PC-9 (cell line): ENCODE results near the gene TIMM13. TPM values are rescaled to one million over a fixed set of nuclear protein-coding genes. Genes with fewer than 3 reads are reported as not detected.
A peak's percentile ranks its signal among the peaks of the same experiment; 100 is the strongest.
"Not testable (repeated sequence)": the region's sequence is repeated elsewhere in the genome, so short reads cannot be mapped to it uniquely, and the experiment has no call there.

Source experiments
- BruUV-seq: library from RNA; stranded (reverse); fragments of 400-500 nt; replicated peaks from 2 replicates; lab custom pipeline; 2021; lab: Mats Ljungman, UMichigan
- CTCF ChIA-PET: fragments of 300-600 bp; sonication (Branson Sonifier 250); formaldehyde crosslinking; loops from one replicate; lab custom pipeline; 2022; ENCODE audit warnings: antibody characterized with exemption; lab: Charles Lee
- POLR2A ChIA-PET: fragments of 300-600 bp; sonication (Branson Sonifier 250); formaldehyde crosslinking; loops from one replicate; lab custom pipeline; 2022; ENCODE audit warnings: antibody characterized with exemption; ENCODE audit not compliant: unreplicated experiment; lab: Charles Lee
- DNase-seq, 2 experiments: peaks; one replicate each; pipeline versions ENCODE4 v3.0.0 to v3.0.0-alpha.2; 2015 to 2022; ENCODE audit warnings: mixed read lengths in 1 of 2
- H2AFZ ChIP-seq: fragments of 200-600 bp; sonication (generic); 2 replicates; pipeline ENCODE4 v1.8.1; 2017; ENCODE audit warnings: antibody characterized with exemption
- H3F3A ChIP-seq: fragments of 200-600 bp; sonication (generic); 2 replicates; pipeline ENCODE4 v1.8.1; 2017; ENCODE audit warnings: antibody characterized with exemption, mild to moderate bottlenecking, low read depth; ENCODE audit not compliant: insufficient read depth
- H3K27ac ChIP-seq: fragments of 200-600 bp; sonication (generic); 2 replicates; pipeline ENCODE4 v1.6.1; 2016; ENCODE audit warnings: mixed run types
- H3K27me3 ChIP-seq: fragments of 200-600 bp; sonication (generic); 2 replicates; pipeline ENCODE4 v1.6.1; 2016; ENCODE audit warnings: low read depth, mixed run types; ENCODE audit not compliant: insufficient read depth
- H3K36me3 ChIP-seq: fragments of 200-600 bp; sonication (generic); 2 replicates; pipeline ENCODE4 v1.6.1; 2016; ENCODE audit warnings: low read depth, mixed run types
- H3K4me1 ChIP-seq: fragments of 200-600 bp; sonication (generic); replicated peaks from 2 replicates; pipeline ENCODE4 v1.6.1; 2016; ENCODE audit warnings: mixed run types; ENCODE audit not compliant: insufficient read depth
- H3K4me2 ChIP-seq: fragments of 200-600 bp; sonication (generic); 2 replicates; pipeline ENCODE4 v1.6.1; 2017; ENCODE audit warnings: mixed run types
- H3K4me3 ChIP-seq: fragments of 200-600 bp; sonication (generic); 2 replicates; pipeline ENCODE4 v1.6.1; 2016; ENCODE audit warnings: mixed run types
- H3K79me2 ChIP-seq: fragments of 200-600 bp; sonication (generic); 2 replicates; pipeline ENCODE4 v1.6.1; 2017; ENCODE audit warnings: low read depth, mixed run types
- H3K9me2 ChIP-seq: fragments of 200-600 bp; sonication (generic); 2 replicates; pipeline ENCODE4 v1.8.1; 2017; ENCODE audit warnings: mild to moderate bottlenecking; ENCODE audit not compliant: insufficient read depth
- H3K9me3 ChIP-seq: fragments of 200-600 bp; sonication (generic); 2 replicates; pipeline ENCODE4 v1.8.1; 2016; ENCODE audit warnings: low read depth; ENCODE audit not compliant: insufficient read depth
- H4K20me1 ChIP-seq: fragments of 200-600 bp; sonication (generic); 2 replicates; pipeline ENCODE4 v1.8.1; 2017; ENCODE audit not compliant: insufficient read depth
- EZH2 ChIP-seq: fragments of 200-600 bp; sonication (generic); IDR thresholded peaks from 2 replicates; pipeline ENCODE4 v1.8.0; 2017; ENCODE audit warnings: antibody characterized with exemption, low read depth
- intact Hi-C: fragments of 100-400 bp; cut with micrococcal nuclease; formaldehyde crosslinking; loops from one replicate; pipeline ENCODE4 v1.10.0; 2022; ENCODE audit not compliant: unreplicated experiment
- total RNA-seq: library from RNA; stranded (reverse); gene quantifications from 2 replicates; pipeline ENCODE4 v1.2.3, GENCODE V29; 2021
- TF ChIP-seq, protein P1 (sequence below): fragments of 200-600 bp; sonication (generic); conservative IDR thresholded peaks from 2 replicates; pipeline ENCODE4 v1.6.1; 2017; ENCODE audit warnings: mixed run types, antibody characterized with exemption, mild to moderate bottlenecking, moderate library complexity

The TIMM13 gene
- total RNA-seq, 1 experiment from 2014 or later = 80.0 TPM

DNA sequence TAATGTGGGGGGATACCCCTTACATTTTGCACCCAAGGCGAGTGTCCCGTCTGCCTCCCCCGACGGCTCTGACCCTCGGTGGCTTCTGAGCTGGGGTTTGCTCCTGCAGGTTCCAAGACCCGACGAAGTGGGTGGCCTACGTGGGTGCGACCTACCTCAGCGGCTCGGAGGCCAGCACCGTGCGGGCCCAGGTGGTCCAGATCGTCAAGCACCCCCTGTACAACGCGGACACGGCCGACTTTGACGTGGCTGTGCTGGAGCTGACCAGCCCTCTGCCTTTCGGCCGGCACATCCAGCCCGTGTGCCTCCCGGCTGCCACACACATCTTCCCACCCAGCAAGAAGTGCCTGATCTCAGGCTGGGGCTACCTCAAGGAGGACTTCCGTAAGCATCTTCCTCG, 19.1 kb downstream of the TIMM13 start:
- H2AFZ ChIP-seq = no peak overlapping the region
- ChIA-PET POLR2A (no interaction called here), CTCF (no interaction called here)

GRCh38 chr19:2399582-2399981, 27.8 kb downstream of the TIMM13 start:
- Histone ChIP-seq H3K79me2 (no peaks in the 10 kb centered on the region), H3K4me1 (peaks cover 5% of the 10 kb centered on the region; the same call in 1 of the 2 replicates), H3K36me3 (no peaks in the 10 kb centered on the region), H4K20me1 (no peaks in the 10 kb centered on the region), H3K27ac (no peak overlapping the region), H3K4me2 (no peak overlapping the region), H3K9me2 (no peaks in the 10 kb centered on the region), H3K9me3 (no peaks in the 10 kb centered on the region), H2AFZ (no peak overlapping the region), H3K27me3 (no peaks in the 10 kb centered on the region), H3F3A (no peaks in the 10 kb centered on the region), H3K4me3 (no peak overlapping the region)
- intact Hi-C loops = loop anchor here (10.0 kb wide), 1 partner anchor 245 kb away; the partner anchor contains the start of gene AP3D1
- ChIA-PET CTCF (no interaction called here), POLR2A (no interaction called here)
- DNase-seq = no peak
- no peak for TF ChIP-seq EZH2
- TF ChIP-seq, protein P1, sequence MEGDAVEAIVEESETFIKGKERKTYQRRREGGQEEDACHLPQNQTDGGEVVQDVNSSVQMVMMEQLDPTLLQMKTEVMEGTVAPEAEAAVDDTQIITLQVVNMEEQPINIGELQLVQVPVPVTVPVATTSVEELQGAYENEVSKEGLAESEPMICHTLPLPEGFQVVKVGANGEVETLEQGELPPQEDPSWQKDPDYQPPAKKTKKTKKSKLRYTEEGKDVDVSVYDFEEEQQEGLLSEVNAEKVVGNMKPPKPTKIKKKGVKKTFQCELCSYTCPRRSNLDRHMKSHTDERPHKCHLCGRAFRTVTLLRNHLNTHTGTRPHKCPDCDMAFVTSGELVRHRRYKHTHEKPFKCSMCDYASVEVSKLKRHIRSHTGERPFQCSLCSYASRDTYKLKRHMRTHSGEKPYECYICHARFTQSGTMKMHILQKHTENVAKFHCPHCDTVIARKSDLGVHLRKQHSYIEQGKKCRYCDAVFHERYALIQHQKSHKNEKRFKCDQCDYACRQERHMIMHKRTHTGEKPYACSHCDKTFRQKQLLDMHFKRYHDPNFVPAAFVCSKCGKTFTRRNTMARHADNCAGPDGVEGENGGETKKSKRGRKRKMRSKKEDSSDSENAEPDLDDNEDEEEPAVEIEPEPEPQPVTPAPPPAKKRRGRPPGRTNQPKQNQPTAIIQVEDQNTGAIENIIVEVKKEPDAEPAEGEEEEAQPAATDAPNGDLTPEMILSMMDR = no peak
- no TSS peak for BruUV-seq

More for the DNA sequence above, 19.1 kb downstream of the TIMM13 start:
- Histone ChIP-seq H3F3A (no peaks in the 10 kb centered on the region), H3K4me1 (no peaks in the 10 kb centered on the region), H3K4me2 (no peak overlapping the region), H4K20me1 (no peaks in the 10 kb centered on the region), H3K36me3 (no peaks in the 10 kb centered on the region), H3K27me3 (no peaks in the 10 kb centered on the region), H3K27ac (no peak overlapping the region), H3K9me3 (no peaks in the 10 kb centered on the region), H3K9me2 (no peaks in the 10 kb centered on the region), H3K4me3 (no peak overlapping the region), H3K79me2 (no peaks in the 10 kb centered on the region)
- intact Hi-C loops = no loop called here
- no TSS peak for BruUV-seq
- DNase-seq = no peak
- TF ChIP-seq EZH2 = no peak
- TF ChIP-seq, protein P1 = no peak

DNA sequence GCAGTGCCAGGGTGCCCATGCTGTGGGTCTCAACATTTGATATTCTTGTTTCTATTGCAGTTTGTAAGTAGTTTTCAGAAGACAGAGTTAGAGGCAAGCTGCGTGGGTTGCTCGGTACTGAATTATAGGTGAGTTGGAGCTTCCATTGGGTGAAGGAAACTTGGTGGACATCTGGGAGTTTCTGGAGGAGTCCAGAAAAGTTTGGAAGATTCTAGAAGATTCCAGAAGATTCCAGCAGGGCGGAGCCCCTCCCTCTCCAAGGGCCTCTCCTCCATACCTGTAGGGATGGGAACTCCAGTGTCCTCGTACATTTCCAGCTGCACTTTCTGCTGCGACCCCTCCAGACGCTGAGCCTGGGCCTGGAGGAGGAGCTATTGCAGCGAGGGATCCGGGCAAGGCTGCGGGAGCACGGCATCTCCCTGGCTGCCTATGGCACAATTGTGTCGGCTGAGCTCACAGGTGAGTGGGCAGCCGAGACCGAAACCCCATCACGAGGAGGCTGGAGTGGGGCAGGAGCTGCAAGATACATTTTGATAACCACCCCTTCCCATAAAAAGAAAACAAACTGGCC, 28.6 kb downstream of the TIMM13 start:
- CTCF ChIA-PET = no interaction called here
- TF ChIP-seq, protein P1 = no peak
- no peak for TF ChIP-seq EZH2

GRCh38 chr19:2397173-2397572, 30.2 kb downstream of the TIMM13 start:
- intact Hi-C loops = loop anchor here (10.0 kb wide), 1 partner anchor 242 kb away; the partner anchor contains the start of gene AP3D1

More for the DNA sequence above, 28.6 kb downstream of the TIMM13 start:
- no TSS peak for BruUV-seq
- intact Hi-C loops = loop anchor here (10.0 kb wide), 1 partner anchor 244 kb away; the partner anchor contains the start of gene AP3D1
- Histone ChIP-seq H3K4me2 (no peak overlapping the region), H3K9me2 (no peaks in the 10 kb centered on the region), H2AFZ (no peak overlapping the region), H3K79me2 (no peaks in the 10 kb centered on the region), H3K9me3 (no peaks in the 10 kb centered on the region), H4K20me1 (no peaks in the 10 kb centered on the region), H3K4me3 (no peak overlapping the region), H3K36me3 (no peaks in the 10 kb centered on the region), H3K4me1 (peaks cover 5% of the 10 kb centered on the region; the same call in 1 of the 2 replicates), H3K27ac (no peak overlapping the region), H3K27me3 (no peaks in the 10 kb centered on the region), H3F3A (no peaks in the 10 kb centered on the region)
- POLR2A ChIA-PET = no interaction called here
- no peak for DNase-seq

GRCh38 chr19:2395293-2395829, 32.0 kb downstream of the TIMM13 start:
- DNase-seq, H3K79me2 ChIP-seq, H3K27ac ChIP-seq, H4K20me1 ChIP-seq, H3K9me2 ChIP-seq, H3K4me1 ChIP-seq, H3K27me3 ChIP-seq, H3K36me3 ChIP-seq, H3F3A ChIP-seq, CTCF ChIA-PET, H3K4me3 ChIP-seq, H3K9me3 ChIP-seq, BruUV-seq, H2AFZ ChIP-seq: not testable (repeated sequence)
- POLR2A ChIA-PET = interaction anchor here (0.6 to 1.0 kb wide), 3 partner anchors 23 to 80 kb away, joined by 4 to 6 read pairs (median 5); partner anchors contain the start of genes GADD45B and TIMM13
- intact Hi-C loops = loop anchor here (10.0 kb wide), 1 partner anchor 241 kb away; the partner anchor contains the start of gene AP3D1
- peak overlapping the region; percentile 53 for H3K4me2 ChIP-seq

More at GRCh38 chr19:2397173-2397572, 30.2 kb downstream of the TIMM13 start:
- BruUV-seq, CTCF ChIA-PET, H3K27me3 ChIP-seq, DNase-seq, H3K9me2 ChIP-seq, H3K9me3 ChIP-seq, H3K4me2 ChIP-seq, H2AFZ ChIP-seq, H3K4me3 ChIP-seq, H3K79me2 ChIP-seq, H3K4me1 ChIP-seq, H3K27ac ChIP-seq, H4K20me1 ChIP-seq, H3F3A ChIP-seq, H3K36me3 ChIP-seq: not testable (repeated sequence)
- POLR2A ChIA-PET = interaction anchor here (0.6 kb wide), 1 partner anchor 79 kb away, joined by 5 read pairs; the partner anchor contains the start of gene GADD45B
